Fibroblast of pulmonary artery (primary cell): ENCODE measurements around the gene KNCN.

Experiments used
- DNase-seq: peaks from one replicate; pipeline ENCODE4 v3.0.0-alpha.2; 2010; ENCODE audit warnings: low read depth
- H3K4me3 ChIP-seq: replicated peaks from 2 replicates; pipeline ENCODE4 v1.5.1; 2011; ENCODE audit warnings: low read depth, mild to moderate bottlenecking, control low read depth, low read length, moderate library complexity
- TF ChIP-seq, protein P1 (sequence below): IDR thresholded peaks from 2 replicates; pipeline ENCODE4 v1.5.1; 2011; ENCODE audit warnings: mild to moderate bottlenecking, control low read depth, low read length, inconsistent platforms; ENCODE audit errors: missing control alignments

KNCN gene

GRCh38 chr1:46553506-46553905, 2.1 kb upstream of the KNCN start:
- H3K4me3 ChIP-seq, result no peak overlapping the region
- DNase-seq, result no peak
- TF ChIP-seq, protein P1, sequence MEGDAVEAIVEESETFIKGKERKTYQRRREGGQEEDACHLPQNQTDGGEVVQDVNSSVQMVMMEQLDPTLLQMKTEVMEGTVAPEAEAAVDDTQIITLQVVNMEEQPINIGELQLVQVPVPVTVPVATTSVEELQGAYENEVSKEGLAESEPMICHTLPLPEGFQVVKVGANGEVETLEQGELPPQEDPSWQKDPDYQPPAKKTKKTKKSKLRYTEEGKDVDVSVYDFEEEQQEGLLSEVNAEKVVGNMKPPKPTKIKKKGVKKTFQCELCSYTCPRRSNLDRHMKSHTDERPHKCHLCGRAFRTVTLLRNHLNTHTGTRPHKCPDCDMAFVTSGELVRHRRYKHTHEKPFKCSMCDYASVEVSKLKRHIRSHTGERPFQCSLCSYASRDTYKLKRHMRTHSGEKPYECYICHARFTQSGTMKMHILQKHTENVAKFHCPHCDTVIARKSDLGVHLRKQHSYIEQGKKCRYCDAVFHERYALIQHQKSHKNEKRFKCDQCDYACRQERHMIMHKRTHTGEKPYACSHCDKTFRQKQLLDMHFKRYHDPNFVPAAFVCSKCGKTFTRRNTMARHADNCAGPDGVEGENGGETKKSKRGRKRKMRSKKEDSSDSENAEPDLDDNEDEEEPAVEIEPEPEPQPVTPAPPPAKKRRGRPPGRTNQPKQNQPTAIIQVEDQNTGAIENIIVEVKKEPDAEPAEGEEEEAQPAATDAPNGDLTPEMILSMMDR, result no peak

DNA sequence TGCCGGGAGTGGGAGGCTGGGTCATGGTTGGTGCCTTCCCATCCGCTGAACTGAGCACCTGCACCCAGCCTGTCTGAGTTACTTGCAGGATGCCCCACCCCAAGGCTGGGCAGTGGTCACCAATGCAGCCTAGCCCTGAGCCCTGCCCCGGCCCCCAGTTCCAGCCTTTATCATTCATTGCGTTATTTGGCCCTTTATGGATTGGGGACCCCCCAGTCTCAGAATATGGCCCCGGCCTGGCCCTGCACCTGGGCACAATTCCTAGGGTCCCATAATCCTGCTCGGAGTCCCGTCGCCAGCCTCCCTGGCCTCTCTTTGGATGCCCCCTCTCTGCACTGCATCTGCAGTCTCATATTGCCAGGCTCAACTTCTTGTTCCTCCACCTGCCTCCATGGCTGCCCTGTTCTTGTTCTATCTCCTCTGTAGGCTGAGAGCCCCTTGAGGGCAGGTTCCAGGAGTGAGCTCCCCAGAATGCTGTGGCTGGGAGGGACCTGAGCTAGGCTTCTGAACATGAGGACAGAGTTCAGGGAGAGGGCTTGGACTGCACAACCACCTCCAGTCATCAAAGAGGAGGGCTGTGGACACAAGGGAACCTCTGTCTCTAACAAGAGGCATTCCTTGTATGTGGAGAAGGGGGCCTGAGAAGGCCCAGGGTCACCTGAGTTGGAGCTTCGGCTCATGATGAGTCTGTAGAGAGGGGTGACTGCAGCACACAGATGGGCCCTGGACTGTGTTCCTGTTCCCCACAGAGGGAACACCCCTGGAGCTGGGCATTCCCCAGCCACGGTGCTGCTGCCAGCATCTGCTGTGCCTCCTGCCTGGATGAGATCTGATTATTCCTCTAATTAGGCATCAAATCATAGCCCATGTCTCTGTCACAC, 1.1 kb upstream of the KNCN start:
- TF ChIP-seq, protein P1, result no peak
- H3K4me3 ChIP-seq, result no peak overlapping the region
- DNase-seq, result no peak

GRCh38 chr1:46550751-46551231, 656 bp downstream of the KNCN start:
- H3K4me3 ChIP-seq, result no peak overlapping the region
- no peak for DNase-seq
- TF ChIP-seq, protein P1, result no peak

GRCh38 chr1:46549697-46550681, 1.5 kb downstream of the KNCN start:
- H3K4me3 ChIP-seq, result no peak overlapping the region
- TF ChIP-seq, protein P1, result no peak
- peak; percentile 62 for DNase-seq

- peak; percentile 70 for DNase-seq
- TF ChIP-seq, protein P1, result peak; percentile 58
- H3K4me3 ChIP-seq, result no peak overlapping the region
These were observed 3.7 kb downstream of the KNCN start for GRCh38 chr1:46547481-46548383.

- H3K4me3 ChIP-seq, result no peak overlapping the region
- DNase-seq, result no peak
- TF ChIP-seq, protein P1, result no peak
These were observed 5.2 kb downstream of the KNCN start for GRCh38 chr1:46546210-46546609.
